Measurements from ENCODE around the gene KCNT1.
A peak's percentile ranks its signal among the peaks of the same experiment; 100 is the strongest.

KCNT1 gene

DNA sequence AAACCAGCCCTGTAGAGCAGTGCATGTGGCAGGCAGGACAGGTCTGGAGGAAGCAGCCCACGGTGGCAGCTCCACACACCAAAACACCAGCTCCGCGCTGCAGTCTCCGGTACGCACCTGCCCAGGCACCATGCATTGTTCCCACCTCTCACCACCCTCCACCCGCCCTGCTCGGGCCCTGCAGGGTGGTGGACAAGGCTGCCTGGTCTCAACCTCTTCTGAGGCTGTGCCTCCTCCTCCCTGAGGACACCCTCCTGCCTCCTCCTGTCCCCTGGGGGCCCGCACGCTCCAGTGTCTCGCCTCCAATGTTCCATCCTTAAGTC lies 96.2 kb downstream of the KCNT1 start:
- DNase-seq (ENCODE audit: low read depth), result no peak

- DNase-seq (ENCODE audit: low read depth), result no peak
Measured at GRCh38 chr9:135799261-135799660, 97.3 kb downstream of the KCNT1 start.

GRCh38 chr9:135801070-135801469 lies 99.1 kb downstream of the KCNT1 start:
- DNase-seq (ENCODE audit: low read depth), result no peak

DNA sequence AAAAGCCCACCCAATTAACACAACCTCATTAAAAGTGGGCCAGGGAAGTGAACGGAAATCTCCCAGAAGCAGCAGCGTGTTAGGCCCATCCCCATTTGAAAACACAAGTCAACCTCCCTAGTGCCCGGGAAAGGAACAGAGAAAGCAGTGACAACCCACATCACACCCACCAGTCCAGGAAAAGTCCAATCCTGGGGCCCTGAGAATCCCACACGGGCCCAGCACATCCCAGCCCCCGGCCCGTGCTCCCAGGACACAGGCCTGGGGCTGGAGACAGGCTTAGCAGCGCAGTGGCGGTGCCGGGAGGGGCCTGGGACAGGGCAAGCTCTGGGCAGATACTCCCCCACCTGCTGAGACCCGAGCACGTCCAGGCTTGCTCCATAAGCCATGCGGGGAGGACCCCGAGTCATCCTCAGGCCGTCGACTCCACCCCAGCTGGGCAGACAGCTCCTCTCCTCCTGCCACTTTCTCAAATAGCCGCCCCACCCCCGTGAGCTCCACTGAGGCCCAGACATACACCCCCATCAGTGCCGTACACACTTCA lies 101.0 kb downstream of the KCNT1 start:
- no peak for DNase-seq (ENCODE audit: low read depth)

DNA sequence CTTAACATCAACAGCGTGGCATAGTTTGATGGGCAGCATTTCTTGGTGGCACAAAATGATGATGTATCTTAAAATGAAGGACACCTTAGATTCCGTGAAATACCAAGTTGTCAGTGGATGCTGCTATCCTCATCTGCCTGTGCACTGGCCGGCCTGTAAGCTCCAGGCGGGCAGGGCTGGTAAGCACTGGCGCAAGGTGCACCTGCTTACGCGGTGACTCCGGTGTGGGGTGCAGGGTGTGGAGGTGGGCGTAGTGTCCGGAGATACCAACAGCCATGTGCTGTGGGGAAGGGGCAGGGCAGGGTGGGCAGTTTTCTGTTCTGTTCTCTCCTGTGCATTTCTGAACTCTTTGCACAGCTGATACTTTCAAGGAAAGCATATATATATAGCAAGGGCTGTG lies 101.5 kb downstream of the KCNT1 start:
- no peak for DNase-seq (ENCODE audit: low read depth)

DNA sequence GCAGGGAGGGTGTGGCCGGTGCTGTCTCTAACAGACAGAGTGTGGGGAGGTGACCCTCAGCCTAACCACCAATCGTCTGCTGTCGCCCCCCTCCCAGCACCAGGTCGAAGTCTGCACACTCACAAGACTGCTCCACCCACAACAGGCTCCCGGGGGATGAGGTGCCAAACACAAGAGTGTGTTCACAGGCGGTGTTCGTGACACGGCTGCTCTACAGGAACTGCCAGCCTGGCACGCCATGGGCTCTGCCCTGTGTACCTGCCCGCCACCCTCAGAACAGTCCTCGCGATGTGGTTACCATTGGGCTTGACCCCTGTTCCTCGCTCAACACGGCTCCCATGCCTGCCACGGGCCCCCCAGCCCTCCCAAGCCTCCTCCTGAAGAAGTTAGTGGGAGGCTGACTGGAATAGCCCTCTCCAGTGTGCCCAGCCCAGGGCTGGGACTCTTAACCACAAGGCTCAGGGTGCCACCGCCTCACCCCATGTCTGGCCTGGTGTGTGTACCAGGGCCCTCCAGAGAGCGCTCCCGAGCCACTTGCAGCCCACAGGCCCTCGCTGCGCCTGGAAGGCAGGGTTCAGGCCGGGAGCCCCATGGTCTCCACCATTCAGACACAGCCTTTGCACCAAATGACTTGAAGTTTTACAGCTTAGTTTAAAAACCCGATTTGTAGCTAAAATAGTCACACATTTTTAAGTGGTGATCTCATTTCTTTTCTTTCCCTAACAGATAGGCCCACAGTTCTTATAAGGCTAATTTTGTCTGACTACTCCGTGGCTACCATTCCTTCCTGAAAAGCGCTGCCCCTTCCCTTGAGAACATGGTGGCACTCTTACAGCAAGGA lies 102.8 kb downstream of the KCNT1 start:
- DNase-seq (ENCODE audit: low read depth), result no peak

GRCh38 chr9:135805422-135806022 lies 103.5 kb downstream of the KCNT1 start:
- no peak for DNase-seq (ENCODE audit: low read depth)

GRCh38 chr9:135809166-135809565 lies 107.2 kb downstream of the KCNT1 start:
- DNase-seq (ENCODE audit: low read depth), result peak; percentile 25

DNA sequence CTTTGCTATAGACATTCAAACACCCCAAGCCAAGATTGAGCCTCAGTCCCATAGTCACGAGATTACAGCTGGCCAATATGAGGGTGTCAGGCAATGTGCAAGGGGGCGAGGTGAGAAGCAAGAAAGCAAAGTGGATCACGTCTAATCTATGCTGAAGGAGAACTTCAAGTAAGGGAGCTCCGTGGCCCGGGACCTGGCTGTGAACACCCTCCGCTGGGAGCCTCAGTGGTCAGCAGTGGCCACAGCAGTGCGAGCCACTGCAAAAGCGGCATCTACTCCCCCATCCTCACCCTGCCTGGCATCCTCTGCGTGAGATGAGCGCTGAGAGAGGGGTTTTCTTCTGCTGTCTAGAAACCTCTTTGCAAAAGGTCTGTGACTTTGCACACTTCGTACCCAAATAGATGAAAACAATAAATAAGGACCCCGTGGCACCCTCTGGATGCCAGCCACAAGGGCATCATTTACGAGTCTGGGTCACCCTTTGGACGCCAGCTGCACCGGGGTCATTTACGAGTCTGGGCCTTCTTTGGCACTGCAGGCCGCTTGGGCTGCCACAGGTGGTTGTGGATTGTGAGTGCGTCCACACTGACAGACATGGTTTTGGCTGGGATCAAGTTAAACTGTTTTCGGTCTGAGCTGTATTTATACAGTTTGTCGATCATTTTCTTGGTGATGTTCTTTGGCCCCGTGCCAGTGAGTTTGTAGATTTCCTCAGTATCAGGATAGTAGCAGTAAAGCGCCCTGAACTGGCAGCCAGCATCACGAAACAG lies 109.0 kb downstream of the KCNT1 start:
- no peak for DNase-seq (ENCODE audit: low read depth)

DNA sequence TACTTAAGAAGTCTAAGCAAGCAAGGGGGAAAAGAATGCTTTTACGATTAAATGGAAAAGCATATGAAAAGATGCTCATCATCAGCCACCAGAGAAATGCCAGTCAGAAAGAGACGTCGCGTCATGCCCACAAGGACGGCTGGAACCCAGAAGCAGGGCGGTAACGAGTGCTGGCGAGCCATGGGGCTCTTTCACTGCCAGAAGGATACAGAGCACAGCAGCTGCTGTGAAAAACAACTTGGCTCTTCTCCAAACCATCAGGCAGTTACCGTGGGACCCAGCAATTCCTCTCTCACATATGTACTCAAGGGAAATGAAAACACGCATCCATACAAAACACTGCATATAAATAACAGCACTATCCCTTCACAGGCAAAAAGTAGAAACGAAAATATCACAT lies 109.8 kb downstream of the KCNT1 start:
- no peak for DNase-seq (ENCODE audit: low read depth)

DNA sequence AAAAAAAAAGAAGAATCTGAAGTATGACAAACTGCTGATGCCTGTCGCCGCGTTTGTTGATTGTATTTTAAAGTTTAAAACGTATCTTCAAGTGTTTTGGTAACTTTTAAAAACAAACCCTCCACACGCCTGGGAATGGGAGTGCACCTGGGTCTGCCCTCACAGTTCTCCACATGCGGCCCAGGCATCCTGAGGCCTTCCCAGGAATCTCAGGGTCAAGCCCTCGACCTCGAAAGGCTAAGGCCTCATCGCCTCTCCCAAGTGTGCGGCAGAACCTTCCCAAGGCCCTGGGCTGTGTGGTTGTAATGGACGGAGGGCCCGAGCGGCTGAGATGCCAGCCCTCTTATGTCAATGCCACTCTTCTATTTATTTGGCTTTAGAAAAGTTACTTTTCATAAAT lies 111.0 kb downstream of the KCNT1 start:
- DNase-seq (ENCODE audit: low read depth), result no peak

GRCh38 chr9:135813671-135814290 lies 111.8 kb downstream of the KCNT1 start:
- no peak for DNase-seq (ENCODE audit: low read depth)

DNA sequence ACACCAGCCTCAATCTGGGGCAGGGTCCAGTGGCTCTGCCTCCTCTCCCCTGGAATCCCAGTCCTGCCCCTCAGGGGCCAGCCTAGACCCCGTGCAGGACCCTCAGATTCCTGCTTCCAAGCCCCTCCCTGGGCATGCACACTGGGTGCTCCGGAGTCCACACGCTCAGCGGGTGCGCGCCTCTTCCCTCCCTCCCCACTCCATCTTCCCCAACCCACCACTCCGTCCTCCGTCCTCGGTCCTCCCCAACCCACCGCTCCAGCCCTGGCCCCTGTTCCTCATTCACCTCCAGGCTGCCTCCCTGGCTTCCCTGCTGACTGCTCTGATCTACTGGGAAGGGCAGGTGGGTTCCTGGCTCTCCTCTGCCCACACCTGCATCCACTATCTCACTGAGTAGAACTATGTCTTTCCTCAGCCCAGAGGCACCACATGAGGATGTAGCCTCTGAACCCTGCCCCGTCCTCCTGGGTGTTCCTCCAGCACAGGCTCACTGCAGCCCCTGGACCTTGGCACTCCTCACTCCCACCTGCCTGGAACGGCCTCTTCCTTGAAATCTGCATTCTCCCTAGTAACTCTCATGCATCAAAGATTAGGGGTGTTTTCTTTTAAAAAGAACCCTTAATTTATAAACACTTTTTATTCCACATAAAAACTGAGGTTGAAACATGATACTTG lies 112.6 kb downstream of the KCNT1 start:
- no peak for DNase-seq (ENCODE audit: low read depth)

GRCh38 chr9:135815413-135815812 lies 113.4 kb downstream of the KCNT1 start:
- DNase-seq (ENCODE audit: low read depth), result no peak

GRCh38 chr9:135815830-135816650 lies 114.1 kb downstream of the KCNT1 start:
- no peak for DNase-seq (ENCODE audit: low read depth)

- DNase-seq (ENCODE audit: low read depth), result no peak
Measured at GRCh38 chr9:135816651-135816970, 114.6 kb downstream of the KCNT1 start.

- DNase-seq (ENCODE audit: low read depth), result no peak
Measured at GRCh38 chr9:135817951-135818717, 116.1 kb downstream of the KCNT1 start.

- no peak for DNase-seq (ENCODE audit: low read depth)
Measured at GRCh38 chr9:135818718-135819475, 116.9 kb downstream of the KCNT1 start.

- DNase-seq (ENCODE audit: low read depth), result no peak
Measured at GRCh38 chr9:135819905-135820304, 117.9 kb downstream of the KCNT1 start.

- DNase-seq (ENCODE audit: low read depth), result no peak
Measured at GRCh38 chr9:135820661-135821060, 118.7 kb downstream of the KCNT1 start.

All from GM04503 (cell line).